Inferior parietal cortex (tissue), 1 donor: Measurements from ENCODE around the gene PDPR.
"Not testable (repeated sequence)": the region's sequence is repeated elsewhere in the genome, so short reads cannot be mapped to it uniquely, and the experiment has no call there.

Experiments
- DNase-seq: peaks from one replicate; pipeline ENCODE4 v3.0.0-alpha.2; 2016; ENCODE audit errors: extremely low spot score

PDPR gene

GRCh38 chr16:70113982-70114826, at the start of gene PDPR:
Gene PDPR, plus strand, starts transcription at chr16:70114332. Its CDS starts 6,161 bp downstream, at chr16:70120493.
- DNase-seq: peak; percentile 78

- not testable (repeated sequence) for DNase-seq
These were observed 49.2 kb upstream of the PDPR start for GRCh38 chr16:70064841-70065370.

DNA sequence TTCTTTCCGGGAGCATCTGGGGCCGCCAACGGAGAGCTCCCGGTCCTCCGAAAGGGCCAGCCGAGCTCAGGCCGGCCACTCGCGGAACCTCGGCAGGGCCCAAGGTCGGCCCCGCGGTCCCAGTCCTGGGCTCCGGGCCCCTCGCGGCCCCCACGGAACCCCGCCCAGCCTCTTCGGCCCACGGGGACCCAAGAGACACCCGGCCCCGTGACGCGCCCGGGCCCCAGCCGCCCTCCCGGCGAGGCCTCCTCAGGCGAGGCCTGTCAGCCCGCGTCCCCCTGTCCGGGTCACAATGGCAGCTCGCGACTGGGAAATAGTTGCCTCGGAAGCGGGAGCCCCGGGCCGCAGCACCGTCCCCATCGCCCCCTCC, 48.8 kb upstream of the PDPR start:
- not testable (repeated sequence) for DNase-seq

- peak; percentile 69 for DNase-seq
These were observed 48.1 kb upstream of the PDPR start for GRCh38 chr16:70065746-70066658.

DNA sequence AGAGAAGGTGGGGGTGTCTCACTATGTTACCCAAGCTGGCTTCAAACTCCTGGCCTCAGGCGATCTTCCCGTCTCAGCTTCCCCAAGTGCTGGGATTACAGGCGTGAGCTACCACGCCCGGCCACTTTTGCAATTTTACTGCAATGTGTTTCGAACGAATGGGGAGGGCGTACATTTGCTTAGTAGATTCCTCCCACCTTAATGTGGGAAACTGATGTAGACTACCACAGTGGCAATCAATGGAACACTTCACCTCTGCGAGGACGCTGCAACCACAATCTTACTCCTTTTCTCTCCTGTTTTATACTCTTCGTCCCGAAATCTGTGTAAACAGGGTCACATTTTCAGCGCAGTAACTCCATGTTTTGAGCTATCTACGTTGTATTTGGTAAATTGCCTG, 47.4 kb upstream of the PDPR start:
- not testable (repeated sequence) for DNase-seq

- DNase-seq: not testable (repeated sequence)
These were observed 35.1 kb upstream of the PDPR start for GRCh38 chr16:70079081-70079480.

DNA sequence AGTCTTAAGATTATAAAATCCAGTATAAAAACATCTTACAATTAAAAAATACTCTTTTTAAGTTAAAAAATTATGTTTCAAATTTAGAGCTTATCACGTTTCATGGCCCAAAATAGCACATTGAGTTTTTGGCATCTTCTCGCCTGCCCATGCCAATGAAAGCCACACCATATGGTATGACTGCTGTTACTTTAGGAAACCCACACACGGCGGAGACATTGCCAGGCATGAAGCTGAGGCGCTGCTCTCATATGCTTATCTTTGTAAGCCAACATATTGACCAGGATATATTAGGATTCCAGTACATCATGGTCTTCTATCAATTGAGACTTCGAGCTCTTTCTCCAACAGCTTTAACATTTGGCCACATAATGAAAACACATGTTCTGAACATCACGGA, 32.9 kb upstream of the PDPR start:
- DNase-seq: not testable (repeated sequence)

DNA sequence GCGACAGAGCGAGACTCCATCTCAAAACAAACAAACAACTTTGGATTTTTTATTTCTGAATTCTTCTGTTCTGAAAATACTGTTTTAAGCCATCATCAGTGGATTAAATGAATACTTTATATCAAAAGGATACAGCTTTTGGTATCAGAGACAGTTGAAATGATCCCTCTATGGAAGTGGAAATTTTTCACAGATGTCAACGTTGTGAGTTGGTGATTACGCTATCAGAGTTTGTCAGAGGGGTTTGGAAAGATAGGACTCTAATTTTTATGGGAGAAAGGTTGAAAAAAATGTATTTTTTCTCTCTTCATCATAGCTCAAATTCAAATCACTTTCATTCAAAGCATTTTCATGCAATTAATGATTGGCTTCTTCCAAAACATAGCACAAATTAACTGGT, 30.2 kb upstream of the PDPR start:
- not testable (repeated sequence) for DNase-seq

DNA sequence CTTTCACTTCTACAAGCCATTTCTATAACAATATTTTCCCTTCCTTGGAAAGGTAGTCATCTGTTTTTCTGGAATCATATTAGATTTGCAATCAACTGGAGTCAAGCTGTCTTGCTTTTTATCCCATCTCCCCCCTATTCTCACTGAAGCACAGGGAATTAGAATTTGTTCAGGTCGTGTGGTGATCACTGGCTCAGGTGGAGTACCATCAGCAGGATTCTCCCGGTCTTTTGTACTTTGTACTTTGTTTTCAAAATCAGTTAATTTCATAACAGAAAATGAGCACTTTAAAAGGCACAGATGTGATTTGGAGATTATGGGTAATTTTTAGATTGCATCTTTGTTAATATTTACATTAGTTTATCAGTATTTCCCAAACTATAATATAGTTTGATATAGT, 26.0 kb upstream of the PDPR start:
- DNase-seq: not testable (repeated sequence)

DNA sequence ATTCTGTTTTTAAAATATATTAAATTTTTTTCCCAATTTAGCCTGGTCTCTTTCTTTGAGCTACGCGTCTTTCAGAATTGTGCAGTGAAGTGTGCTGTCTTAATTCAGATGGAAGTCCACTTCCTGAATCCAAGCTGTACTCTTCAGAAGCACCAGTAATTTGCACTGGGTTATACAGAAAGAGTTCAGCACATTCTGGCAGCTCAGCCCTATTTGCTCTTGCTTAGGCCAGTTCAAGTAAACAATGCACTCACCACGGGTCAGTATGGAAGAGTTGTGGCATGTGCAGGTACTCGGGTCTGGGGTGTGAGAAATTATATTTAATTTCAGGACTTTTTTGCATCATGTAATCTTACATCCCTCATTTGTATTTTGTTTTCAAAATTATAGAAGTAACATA, 25.3 kb upstream of the PDPR start:
- not testable (repeated sequence) for DNase-seq

DNA sequence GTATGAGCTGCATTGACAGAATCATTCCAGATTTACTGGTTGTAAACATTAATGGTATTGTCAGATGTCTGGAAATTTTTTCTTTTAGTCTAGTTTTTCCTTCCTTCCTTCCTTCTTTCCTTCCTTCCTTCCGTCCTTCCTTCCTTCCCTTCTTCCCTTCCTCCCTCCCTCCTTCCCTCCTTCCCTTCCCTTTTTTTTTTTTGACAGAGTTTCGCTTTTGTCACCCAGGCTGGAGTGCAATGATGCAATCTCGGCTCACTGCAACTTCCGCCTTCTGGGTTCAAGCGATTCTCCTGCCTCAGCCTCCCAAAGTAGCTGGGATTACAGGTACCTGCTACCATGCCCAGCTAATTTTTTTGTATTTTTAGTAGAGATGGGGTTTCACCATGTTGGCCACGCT, 24.8 kb upstream of the PDPR start:
- DNase-seq: not testable (repeated sequence)

DNA sequence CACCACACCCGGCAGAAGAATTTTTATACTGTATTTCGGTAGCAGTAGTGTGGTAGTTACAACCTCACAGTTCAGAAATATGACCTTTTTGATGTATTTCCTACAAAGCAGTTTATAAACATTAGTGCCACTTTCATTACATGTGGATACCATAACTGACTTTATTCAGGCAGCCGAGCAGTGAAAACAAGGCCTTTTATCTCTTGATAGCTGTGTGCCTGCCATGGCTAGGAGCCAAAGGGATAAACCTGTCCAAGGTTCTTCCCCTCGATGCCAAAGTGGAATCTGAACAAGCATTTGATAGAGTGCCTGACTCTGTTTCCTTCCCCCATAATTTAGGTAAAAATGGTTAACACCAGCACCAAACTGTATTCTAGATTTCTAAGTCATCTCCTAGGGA, 23.0 kb upstream of the PDPR start:
- not testable (repeated sequence) for DNase-seq

- DNase-seq: not testable (repeated sequence)
These were observed 20.0 kb upstream of the PDPR start for GRCh38 chr16:70094096-70094495.

DNA sequence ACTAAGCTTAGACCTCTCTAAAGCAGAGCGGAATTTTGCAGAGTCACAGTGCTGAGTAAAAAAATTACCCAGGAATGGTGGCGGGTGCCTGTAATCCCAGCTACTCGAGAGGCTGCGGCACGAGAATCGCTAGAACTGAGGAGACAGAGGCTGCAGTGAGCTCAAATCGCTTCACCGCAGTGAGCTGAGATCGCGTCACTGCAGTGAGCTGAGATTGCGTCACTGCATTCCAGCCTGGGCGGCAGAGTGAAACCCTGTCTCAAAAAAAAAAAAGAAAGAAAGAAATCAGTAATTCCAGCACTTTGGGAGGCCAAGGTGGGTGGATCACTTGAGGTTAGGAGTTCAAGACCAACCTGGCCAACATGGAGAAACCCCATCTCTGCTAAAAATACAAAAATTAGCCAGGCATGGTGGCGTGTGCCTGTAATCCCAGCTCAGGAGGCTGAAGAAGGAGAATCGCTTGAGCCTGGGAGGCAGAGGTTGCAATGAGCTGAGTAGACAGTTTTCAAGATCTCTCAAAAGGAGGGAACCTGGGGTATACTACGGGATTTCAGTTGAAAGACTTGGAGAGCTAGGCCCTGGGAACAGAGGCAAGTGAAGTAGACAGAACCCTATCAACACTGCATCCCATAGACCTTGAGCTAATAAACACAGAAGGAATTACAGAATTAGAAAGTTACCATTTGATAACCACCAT, 4.4 kb upstream of the PDPR start:
- DNase-seq: not testable (repeated sequence)

DNA sequence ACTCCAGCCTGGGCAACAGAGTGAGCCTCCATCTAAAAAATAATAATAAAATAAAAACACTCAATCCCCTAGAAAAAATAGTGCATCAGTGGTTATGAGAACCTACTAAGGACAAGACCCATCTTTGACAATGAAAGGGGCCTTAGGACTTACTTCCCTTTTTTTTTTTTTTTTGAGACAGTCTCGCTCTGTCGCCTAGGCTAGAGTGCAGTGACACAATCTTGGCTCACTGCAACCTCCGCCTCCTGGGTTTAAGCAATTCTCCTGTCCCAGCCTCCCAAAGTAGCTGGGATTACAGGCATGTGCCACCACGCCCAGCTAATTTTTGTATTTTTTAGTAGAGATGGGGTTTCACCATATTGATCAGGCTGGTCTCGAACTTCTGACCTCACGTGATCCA, 2.0 kb upstream of the PDPR start:
- DNase-seq: not testable (repeated sequence)

- not testable (repeated sequence) for DNase-seq
These were observed 542 bp upstream of the PDPR start for GRCh38 chr16:70113599-70113981.

DNA sequence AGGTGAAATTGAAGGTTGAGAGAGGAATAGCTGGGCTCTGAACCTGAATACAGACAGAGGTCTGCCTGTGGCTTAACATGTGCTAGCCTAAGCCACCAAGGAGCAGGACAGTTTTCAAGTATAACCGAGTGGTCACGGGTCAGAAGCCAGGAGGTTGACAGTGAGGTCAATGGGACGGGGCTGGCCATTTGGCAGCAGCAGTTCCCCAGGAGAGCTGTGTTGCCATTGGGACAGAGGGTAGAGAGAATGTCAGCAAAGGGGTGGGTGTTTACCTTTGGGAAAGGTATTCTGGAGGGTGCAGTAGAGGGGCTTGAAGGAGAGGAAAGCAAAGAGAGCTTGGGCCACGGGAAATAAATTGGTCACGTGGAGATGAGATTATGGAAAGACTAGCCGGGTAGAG, 4.2 kb downstream of the PDPR start:
- not testable (repeated sequence) for DNase-seq

- DNase-seq: not testable (repeated sequence)
These were observed 4.6 kb downstream of the PDPR start for GRCh38 chr16:70118776-70119175.

- not testable (repeated sequence) for DNase-seq
These were observed 6.3 kb downstream of the PDPR start for GRCh38 chr16:70120398-70120797.

- DNase-seq: not testable (repeated sequence)
These were observed 9.7 kb downstream of the PDPR start for GRCh38 chr16:70123822-70124221.

- not testable (repeated sequence) for DNase-seq
These were observed 12.1 kb downstream of the PDPR start for GRCh38 chr16:70126226-70126625.

- DNase-seq: not testable (repeated sequence)
These were observed 13.6 kb downstream of the PDPR start for GRCh38 chr16:70127706-70128105.
